GM21529 (cell line): Measurements from ENCODE around the gene AGTRAP.
A peak's percentile ranks its signal among the peaks of the same experiment; 100 is the strongest.

Experiments
- ATAC-seq: cut with Tn5 transposase; IDR thresholded peaks from one replicate; pipeline ENCODE4 v1.9.1; 2021; ENCODE audit not compliant: unreplicated experiment

AGTRAP gene

GRCh38 chr1:11735854-11736745 is at the start of gene AGTRAP:
AGTRAP (plus strand) TSS chr1:11736136; CDS start chr1:11736209, 73 bp downstream.
- peak; percentile 71 for ATAC-seq

GRCh38 chr1:11688506-11688905 is 47.4 kb upstream of the AGTRAP start:
- ATAC-seq = no peak

- ATAC-seq = no peak
Measured at GRCh38 chr1:11690397-11691301, 45.3 kb upstream of the AGTRAP start.

GRCh38 chr1:11691302-11691914 is 44.5 kb upstream of the AGTRAP start, which contains the start of gene DRAXIN:
DRAXIN (plus strand) TSS chr1:11691710; CDS start chr1:11706259, 14,549 bp downstream.
- no peak for ATAC-seq

GRCh38 chr1:11691928-11692711 is 43.8 kb upstream of the AGTRAP start:
- no peak for ATAC-seq

- ATAC-seq = no peak
Measured at GRCh38 chr1:11693024-11693590, 42.8 kb upstream of the AGTRAP start.

GRCh38 chr1:11693917-11694316 is 42.0 kb upstream of the AGTRAP start:
- ATAC-seq = no peak

GRCh38 chr1:11695861-11696260 is 40.1 kb upstream of the AGTRAP start:
- ATAC-seq = no peak

- ATAC-seq = no peak
Measured at GRCh38 chr1:11697188-11697892, 38.6 kb upstream of the AGTRAP start.

- ATAC-seq = no peak
Measured at GRCh38 chr1:11697893-11698210, 38.1 kb upstream of the AGTRAP start.

- ATAC-seq = no peak
Measured at GRCh38 chr1:11700601-11701467, 35.1 kb upstream of the AGTRAP start.

GRCh38 chr1:11701551-11701961 is 34.4 kb upstream of the AGTRAP start:
- ATAC-seq = no peak

- ATAC-seq = no peak
Measured at GRCh38 chr1:11701981-11702803, 33.7 kb upstream of the AGTRAP start.

- ATAC-seq = no peak
Measured at GRCh38 chr1:11703357-11704193, 32.4 kb upstream of the AGTRAP start.

GRCh38 chr1:11704194-11704529 is 31.8 kb upstream of the AGTRAP start:
- no peak for ATAC-seq

- no peak for ATAC-seq
Measured at GRCh38 chr1:11704691-11705475, 31.1 kb upstream of the AGTRAP start.
